SIG-M5 (cell line): Measurements from ENCODE around the gene ABTB1.
"Not testable (repeated sequence)": the region's sequence is repeated elsewhere in the genome, so short reads cannot be mapped to it uniquely, and the experiment has no call there.

Experiments used
- DNase-seq: peaks from one replicate; lab custom pipeline; 2025; lab: John Stamatoyannopoulos, UW

The ABTB1 gene

DNA sequence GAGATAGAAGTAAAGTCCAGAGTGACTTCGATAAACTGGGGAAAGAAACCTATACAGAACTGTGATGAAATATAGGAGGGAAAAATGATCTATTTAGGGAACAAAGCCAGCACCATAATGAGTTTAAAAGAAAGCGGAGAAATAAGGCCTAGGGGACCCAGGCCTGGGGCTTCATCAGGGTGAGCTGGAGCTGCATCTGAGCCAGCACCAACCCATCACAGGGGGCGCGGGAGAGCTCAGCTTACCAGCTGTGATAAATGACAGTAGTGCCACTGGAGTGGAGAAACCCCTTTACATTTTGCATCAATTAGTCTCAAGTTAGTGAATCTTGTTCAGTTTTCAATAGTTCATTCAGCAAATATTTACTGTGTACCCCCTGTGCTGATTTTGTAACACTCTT lies 22.5 kb upstream of the ABTB1 start:
- DNase-seq, result no peak

DNA sequence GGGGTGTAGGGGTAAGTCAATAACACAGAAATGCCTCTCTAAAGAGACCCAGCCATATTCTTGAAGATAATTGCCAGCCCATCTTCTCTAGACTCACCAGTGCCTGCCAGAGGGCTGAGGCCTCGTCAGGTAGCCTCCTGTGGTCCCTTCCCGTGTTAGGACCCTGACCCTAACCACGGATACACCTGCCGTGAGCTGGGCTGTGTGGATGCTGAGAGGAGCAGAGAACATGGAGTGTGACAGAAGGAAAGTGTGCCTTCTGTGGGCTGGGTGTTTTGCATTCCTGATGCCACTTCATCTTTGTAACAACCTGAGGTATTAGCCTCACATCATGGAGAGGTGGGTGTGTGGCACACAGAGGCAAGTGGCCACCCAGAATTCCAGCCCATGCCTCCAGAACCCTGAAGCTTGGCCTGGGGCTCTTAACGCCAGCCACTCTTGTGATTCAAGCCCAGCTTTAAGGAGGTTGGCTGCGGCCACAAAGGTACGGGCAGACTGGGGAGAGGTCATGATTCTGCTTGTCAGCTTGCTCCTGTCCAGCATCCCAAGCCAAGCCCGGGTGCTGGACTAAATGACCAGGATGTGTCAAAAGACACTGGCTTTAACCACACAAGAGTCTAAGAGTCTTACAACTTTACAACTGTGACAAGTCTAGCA lies 21.1 kb upstream of the ABTB1 start:
- no peak for DNase-seq

DNA sequence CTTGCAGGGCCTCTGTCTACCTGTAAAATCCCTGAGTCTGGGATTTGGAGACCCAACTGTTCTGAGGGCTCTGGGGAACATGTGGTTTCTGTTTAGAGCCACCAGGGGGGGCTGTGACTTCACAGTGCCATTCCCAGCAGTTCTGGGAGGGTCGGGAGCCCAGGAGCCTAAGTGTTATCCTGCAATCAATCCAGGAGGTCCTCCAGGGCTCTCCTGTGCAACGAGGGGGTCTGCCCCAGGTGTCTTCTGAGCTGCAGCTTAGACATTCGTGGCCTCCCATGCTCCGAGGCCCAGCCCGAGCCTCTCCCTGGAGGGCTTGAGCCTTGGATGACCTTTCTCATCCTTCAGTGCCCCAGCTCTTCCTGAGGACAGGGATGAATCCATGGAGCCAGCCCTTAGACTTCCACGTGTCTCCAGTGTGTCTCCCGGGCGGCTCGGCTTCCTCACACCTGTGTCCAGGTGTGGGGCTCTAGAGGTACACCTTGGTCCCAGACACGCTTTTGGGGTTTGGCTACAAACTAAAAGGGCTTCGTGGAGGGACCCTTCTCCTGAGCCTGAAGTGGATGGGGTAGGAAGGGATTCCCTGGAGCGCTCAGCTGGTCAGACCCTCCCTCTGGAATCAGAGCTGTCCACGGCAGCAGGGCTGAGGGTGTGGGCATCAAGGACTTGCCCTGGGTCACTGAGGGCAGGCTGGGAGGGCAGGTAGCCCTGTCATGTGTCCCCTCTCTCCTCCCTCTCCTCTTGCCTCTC lies 20.3 kb upstream of the ABTB1 start:
- no peak for DNase-seq

DNA sequence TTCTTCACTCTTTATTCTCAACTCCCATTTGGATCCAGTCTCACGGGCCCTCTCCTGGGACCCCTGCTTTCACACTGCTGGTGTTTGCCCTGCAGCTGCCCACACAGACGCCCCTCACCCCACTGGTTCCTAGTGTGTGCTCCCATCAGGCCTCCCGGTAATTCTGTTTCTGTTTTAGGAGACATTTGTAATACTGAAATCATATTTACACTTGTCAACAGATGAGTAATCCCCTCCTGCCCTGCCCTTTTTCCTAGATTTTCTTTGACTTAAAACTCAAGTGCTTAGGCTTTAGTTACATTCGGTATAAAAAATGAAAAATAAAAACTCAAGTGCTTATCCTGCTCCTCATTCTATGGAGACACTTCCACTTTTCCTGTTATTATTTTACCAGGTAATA lies 18.4 kb upstream of the ABTB1 start:
- DNase-seq, result no peak

DNA sequence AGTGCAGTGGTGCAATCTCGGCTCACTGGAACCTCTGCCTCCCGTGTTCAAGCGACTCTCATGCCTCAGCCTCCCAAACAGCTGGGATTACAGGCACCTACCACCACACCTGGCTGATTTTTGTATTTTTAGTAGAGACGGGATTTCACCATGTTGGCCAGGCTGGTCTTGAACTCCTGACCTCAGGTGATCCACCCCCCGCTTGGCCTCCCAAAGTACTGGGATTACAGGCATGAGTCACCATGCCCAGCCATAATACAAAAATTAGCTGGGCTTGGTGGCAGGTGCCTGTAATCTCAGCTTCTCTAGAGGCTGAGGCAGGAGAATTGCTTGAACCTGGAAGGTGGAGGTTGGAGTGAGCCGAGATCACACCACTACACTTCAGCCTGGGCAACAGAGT lies 17.8 kb upstream of the ABTB1 start:
- not testable (repeated sequence) for DNase-seq

DNA sequence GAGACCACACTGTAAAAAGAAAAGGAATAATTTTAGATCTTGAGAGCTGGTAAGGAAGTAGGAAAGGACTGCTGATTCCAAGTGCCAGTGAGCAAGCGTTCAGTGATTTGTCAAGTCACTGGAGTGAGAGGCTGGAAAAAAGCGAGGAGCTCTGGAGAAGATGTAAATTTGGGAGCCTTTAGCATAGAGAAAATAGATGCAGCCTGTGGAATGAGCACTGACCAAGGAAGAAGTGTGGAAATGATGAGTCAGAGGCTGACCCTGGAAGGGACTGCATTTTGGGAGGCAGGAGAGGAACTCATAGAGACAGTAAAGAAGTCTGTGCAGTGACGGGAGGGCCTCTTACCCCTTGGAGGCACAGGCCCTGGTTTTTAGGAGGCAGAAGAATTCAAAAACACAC lies 17.1 kb upstream of the ABTB1 start:
- DNase-seq, result no peak

DNA sequence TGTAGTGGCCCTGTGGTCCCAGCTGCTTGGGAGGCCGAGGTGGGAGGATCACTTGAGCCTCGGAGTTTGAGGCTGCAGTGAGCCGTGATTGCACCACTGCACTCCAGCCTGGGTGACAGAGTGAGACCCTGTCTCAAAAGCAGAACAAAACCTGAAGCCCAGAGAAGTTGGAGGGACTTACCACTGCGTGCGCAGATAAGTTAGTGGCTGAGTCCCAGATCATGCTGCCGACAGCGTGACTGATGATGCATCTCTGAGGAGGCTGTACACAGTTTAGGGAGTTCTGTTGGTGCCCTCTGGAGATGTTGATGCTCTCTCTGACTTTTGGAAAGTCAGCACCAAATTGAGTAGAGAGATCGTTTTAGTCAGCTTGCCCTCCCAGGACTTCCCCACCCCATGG lies 15.8 kb upstream of the ABTB1 start:
- no peak for DNase-seq

DNA sequence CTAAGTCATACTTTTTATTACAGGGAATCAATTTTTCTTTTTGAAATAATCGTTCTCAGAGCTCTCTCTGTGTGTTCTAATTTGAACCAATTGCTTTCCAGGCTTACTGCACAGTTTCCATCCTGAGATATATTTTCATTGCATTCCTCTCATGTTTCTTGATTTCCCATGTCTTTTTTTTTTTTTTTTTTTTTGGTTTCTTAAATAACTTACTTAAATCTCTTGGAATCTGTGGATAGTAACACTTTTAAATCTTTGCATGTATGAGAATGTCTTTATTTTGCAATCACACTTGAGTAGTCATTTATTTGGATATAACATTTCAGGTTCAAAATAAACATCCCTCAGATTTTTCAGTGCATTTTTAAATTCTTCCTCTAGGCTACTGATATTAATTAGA lies 14.5 kb upstream of the ABTB1 start:
- DNase-seq, result no peak

DNA sequence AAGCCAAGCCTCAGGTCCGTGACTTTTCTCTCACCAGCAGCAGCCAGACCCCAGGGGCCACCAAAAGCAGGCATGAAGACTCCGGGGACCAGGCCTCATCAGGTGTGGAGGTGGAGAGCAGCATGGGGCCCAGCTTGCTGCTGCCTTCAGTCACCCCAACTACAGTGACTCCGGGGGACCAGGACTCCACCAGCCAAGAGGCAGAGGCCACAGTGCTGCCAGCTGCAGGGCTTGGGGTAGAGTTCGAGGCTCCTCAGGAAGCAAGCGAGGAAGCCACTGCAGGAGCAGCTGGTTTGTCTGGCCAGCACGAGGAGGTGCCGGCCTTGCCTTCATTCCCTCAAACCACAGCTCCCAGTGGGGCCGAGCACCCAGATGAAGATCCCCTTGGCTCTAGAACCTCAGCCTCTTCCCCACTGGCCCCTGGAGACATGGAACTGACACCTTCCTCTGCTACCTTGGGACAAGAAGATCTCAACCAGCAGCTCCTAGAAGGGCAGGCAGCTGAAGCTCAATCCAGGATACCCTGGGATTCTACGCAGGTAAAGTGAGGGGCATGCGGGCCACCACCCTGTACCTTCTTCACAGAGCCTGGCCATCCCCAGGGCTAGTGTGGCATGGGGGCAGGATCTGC lies 12.0 kb upstream of the ABTB1 start:
- DNase-seq, result no peak

DNA sequence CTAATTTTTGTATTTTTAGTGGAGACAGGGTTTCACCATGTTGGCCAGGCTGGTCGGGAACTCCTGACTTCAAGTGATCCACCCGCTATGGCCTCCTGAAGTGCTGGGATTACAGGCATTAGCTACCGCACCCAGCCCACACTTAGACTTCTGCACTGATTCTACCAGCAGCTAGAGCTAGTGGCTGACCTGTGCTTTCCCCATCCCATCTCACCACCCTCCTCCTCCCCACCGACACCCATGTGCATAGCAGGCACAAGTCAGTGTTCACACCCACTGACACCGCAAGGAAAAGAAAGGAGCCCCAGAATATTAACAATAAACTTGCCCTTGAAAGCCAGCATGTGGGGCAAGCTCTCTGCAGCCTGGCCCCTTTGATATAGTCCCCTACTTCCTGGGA lies 11.2 kb upstream of the ABTB1 start:
- no peak for DNase-seq

DNA sequence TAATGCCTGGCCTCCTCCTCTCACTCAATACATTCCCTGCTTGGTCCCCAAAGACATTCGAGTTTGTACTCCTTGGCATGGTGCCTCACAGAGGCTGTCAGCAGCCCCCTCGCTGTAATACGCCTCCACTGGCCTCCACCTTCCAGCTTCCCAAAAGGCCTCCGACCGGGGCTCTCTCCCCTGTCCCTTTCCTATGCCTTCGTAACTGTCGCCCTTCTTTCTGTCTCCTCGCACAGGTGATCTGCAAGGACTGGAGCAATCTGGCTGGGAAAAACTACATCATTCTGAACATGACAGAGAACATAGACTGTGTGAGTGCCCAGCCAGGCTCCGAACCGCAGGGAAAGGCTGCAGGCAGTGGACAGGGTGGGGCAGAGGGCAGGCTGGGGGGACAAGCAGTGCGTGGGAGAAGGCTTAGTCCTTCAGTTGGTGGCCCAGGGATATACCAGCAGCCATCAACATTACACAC lies 10.7 kb upstream of the ABTB1 start:
- DNase-seq, result no peak

DNA sequence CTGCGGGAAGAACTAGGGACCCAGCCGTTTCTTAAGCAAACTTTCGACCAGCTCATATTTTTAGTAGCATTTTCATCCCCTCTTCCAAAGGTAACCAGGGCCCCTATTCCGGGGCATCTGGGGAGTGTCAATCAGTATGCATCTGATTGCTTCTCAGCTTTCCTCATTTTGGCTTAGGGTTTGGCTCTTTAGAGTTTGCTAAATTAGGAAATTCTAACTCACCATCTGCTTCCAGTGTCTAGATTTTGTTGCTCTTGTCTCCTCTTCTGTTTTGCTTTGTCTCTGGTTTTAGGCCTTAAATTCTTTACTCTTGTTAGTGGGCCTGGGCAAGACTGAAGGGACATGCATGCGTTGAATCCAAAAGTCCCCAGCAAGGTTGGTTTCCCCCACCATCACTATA lies 9.6 kb upstream of the ABTB1 start:
- DNase-seq, result no peak

DNA sequence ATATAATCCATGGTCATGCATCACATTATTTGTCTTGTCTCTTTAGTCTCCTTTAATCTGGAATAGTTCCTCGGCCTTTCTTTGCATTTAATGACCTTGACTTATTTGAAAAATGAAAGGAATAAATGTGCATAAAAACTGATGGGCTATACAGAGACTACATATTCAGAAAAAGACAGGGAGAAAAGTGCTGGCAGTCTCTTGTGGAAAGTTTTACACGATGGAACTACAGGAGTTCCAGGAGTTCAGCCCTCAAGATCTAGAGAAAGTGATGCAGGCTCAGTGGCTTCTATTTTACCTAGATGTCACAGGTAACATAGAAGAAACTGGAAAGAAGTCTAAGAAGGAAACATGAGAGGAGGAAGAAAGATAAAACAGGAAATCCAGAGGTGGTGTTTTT lies 7.6 kb upstream of the ABTB1 start:
- DNase-seq, result no peak

DNA sequence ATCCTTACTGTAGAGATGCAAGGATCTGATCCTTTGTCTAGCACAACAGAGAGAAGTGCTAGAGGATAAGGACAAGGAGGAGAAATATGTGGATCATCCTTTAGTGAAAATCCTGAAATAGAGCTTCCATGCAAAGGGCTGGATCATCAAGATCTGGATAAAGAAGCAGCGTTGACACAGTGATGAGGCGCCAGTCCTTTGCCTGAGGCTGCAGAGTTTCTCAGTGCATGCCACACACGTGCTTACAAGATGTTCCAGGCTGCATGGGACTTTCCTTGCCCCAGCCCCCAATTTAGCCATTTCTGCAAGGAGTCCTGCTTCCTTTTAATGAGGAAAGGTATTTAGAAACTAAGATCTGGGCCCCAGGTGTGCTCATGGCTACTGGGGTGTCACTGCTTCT lies 7.2 kb upstream of the ABTB1 start:
- DNase-seq, result no peak

DNA sequence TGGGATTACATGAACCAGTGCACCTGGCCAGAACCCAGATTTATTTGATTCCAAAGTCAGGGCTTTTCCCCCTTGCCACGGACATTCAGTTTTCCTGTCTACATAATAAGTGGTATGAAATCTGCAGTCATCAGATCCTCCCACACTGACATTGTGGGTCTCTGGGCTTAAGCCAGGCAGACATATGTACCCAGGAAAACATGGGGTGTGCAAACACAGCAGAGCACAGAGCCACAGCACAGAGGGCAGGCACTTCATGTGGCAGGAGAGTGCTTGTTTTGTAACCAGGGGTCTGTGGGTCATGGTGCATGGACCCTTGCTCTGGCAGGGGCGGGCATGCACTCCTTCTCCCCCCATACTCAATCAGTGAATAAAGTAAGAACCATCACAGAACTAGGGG lies 6.1 kb upstream of the ABTB1 start:
- no peak for DNase-seq

DNA sequence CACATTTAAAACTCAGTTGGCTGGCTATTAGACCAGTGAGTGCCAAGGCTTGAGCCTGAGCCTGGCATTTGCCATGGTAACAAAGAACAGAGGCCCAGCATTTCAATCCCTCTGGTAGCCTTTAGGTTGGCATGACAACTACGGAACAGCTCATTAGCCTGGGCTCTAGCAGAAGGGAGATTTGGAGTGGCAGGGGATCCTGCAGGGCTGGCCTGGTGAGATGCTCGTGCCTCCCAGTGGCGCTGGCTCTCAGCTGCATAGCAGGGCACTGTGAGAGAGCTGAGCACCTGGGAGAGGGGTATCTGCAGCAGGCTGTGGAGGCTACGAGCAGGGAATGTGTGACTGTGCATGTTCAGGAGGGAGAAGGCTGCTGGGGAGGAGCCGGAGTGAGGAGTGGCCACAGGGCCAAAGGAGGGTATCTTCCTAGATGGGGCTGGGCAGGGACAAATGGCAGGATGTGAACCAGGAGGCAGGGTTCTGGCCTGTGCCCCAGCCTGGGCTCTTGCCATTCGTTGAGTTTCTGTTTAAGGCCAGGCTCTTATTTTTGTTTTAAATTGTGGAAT lies 5.6 kb upstream of the ABTB1 start:
- DNase-seq, result no peak

DNA sequence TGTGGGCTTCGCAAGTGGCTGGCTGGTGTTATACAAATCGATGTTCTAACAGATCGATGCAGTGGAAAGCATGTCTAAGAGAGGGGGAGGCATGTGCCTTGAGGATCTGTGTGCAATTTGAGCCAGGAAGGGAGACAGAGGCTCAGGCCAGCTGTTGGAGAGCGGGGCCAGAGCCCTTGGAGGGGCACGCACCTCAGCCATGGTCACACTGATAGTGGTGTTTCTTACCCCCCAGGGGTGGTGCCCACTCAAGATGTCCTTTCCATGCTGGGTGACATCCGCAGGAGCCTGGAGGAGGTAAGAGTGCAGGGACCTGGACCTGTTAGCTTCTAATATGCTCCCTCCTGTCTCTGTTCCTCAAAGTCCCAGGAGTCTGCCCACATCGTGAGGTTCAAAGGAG lies 3.8 kb upstream of the ABTB1 start:
- DNase-seq, result no peak

DNA sequence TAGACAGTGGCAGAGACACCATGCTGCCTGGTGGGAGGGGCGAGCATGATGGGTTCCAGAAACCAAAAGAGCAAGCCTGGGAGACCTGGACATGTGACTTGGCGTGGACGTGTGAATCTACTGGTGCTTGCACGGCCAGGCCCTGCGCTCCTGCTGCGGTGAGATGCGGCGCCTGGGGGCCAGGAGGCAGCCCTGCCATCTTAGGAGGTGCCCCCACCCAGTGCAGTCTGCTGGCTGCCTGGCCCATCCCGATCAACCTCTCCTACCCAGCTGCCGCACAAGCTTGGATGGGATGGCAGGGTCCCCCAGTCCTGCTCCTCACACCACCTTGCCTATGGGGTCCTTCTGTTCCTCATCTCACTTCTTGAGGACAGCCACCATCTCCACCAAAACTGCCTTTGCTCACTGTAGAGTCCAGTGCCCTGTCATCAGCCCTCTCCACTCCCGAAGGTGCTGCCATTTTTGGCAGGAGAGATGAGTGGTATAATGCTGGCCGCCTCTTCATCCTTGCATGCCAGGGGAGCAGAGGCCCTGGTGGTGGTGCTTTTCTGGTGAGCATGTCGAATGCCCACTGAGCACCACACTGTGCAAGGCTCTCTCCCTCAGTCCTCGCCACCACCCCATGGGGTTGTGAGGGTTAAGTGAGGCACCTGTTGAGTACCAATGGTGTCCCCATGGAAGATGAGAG lies 3.1 kb upstream of the ABTB1 start:
- no peak for DNase-seq

DNA sequence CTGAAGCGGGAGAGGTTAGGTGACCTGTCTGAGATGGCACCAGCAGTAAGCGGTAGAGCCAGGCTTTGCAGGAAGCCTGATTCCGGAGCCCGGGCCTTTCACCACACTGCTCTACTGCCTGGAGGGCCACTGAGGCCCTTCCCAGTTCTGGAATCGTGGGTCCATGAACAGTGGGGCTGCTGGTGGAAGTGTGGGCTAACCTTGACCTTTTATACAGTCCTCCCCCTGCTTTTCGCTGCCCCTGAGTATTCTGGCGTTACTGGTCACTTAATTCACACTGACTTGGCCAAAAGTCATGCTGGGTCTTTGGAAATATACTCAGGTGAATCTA lies 2.6 kb upstream of the ABTB1 start:
- no peak for DNase-seq

DNA sequence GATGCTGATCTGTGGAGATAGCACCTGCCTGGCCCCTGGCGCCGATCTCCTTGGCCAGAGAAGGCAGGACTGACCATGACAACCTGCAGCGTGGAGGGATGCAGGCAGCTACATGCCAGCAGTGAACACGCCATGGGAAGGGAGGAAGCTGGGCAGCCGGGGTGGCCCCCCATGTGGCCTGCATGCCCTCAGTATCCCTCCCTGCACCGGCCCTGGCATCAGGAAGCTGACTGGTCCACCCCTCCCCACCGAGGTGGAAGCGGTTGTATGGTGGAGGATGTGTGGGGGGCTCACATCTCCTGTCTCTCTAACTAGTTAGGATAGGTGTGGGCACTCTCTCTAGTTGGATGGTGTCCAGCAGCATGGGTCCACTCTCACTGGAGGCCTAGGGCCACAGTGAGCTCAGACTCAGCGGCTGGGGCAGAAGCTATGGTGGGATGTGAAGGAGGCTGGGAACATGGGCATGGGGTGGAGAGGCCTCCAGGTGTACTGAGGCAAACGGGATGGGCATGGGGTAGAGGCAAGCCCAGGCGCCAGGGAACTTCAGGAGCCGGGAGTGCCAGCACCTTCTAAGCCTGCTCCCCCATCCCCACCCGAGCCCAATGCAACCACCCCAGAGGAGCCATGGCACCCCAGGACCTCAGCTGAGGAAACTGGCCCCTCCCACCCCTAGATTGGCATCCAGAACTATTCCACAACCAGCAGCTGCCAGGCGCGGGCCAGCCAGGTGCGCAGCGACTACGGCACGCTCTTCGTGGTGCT lies 1.8 kb upstream of the ABTB1 start:
- DNase-seq, result no peak

DNA sequence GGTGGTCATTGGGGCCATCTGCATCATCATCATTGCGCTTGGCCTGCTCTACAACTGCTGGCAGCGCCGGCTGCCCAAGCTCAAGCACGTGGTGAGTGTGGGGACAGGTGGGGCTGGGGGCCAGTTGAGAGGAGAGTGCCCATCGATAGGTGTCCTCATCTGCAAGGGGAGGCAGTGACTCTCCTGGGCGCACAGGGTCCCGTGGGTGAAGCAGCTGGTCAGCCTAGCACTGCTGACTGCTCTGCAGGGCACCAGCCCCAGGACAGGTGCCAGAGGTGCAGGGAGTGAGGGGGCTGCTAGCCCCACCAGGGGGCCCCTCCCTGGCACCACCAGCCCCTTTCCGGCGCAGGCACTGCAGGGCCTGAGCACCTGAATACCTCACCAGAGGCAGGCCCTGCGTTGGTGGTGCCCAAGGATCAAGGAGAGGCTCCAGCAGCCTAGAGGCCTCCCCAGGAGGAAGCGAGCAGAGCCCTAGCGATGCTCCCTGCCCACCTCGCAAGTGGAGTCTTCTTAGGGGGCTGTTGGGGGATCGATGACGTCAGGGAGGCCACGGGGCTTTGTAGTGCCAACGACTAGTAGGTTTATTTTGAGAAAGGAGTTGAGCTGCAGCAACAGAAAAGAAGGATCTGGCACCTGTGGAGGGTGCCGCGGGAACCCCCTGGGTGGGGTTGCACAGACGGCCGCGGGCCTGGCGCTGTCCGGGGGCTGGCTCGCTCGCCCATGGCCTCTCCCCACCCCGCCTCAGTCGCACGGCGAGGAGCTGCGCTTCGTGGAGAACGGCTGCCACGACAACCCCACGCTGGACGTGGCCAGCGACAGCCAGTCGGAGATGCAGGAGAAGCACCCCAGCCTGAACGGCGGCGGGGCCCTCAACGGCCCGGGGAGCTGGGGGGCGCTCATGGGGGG lies 976 bp upstream of the ABTB1 start:
- DNase-seq, result no peak
